Mammary epithelial cell (primary cell): Measurements from ENCODE around the gene METTL6.

Experiments
- CTCF ChIP-seq, 2 donors: IDR thresholded peaks in 1 of 2; conservative IDR thresholded peaks in 1 of 2; 2 replicates each; pipeline ENCODE4 v1.5.1; 2011 to 2012; ENCODE audit warnings: inconsistent platforms in 2 of 2, low read length in 2 of 2, mild to moderate bottlenecking in 2 of 2, control low read depth in 1 of 2, low read depth in 1 of 2; ENCODE audit not compliant: insufficient read depth in 1 of 2; ENCODE audit errors: extremely low read depth in 1 of 2
- EZH2 ChIP-seq: IDR thresholded peaks from 2 replicates; pipeline ENCODE4 v1.6.1; 2012; ENCODE audit warnings: low read length, inconsistent platforms, borderline replicate concordance

- TF ChIP-seq CTCF (conservative IDR thresholded peaks at IDR 0.05 in 1 of 2, IDR thresholded peaks at IDR 0.05 in 1 of 2; ENCODE audit: extremely low read depth in 1 of 2, insufficient read depth in 1 of 2, low read depth in 1 of 2, low read length in 2 of 2) (no peak), EZH2 (no peak)
Observed at GRCh38 chr3:15391007-15391406, 36.3 kb downstream of the METTL6 start.
